Amniotic stem cell (primary cell): ENCODE data around the gene PGS1.
A peak's percentile ranks its signal among the peaks of the same experiment; 100 is the strongest.
"Not testable (repeated sequence)": the region's sequence is repeated elsewhere in the genome, so short reads cannot be mapped to it uniquely, and the experiment has no call there.

Experiments used
- DNase-seq: peaks from one replicate; lab custom pipeline; 2025; lab: John Stamatoyannopoulos, UW

Gene PGS1, protein sequence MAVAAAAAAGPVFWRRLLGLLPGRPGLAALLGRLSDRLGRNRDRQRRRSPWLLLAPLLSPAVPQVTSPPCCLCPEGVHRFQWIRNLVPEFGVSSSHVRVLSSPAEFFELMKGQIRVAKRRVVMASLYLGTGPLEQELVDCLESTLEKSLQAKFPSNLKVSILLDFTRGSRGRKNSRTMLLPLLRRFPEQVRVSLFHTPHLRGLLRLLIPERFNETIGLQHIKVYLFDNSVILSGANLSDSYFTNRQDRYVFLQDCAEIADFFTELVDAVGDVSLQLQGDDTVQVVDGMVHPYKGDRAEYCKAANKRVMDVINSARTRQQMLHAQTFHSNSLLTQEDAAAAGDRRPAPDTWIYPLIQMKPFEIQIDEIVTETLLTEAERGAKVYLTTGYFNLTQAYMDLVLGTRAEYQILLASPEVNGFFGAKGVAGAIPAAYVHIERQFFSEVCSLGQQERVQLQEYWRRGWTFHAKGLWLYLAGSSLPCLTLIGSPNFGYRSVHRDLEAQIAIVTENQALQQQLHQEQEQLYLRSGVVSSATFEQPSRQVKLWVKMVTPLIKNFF

DNA sequence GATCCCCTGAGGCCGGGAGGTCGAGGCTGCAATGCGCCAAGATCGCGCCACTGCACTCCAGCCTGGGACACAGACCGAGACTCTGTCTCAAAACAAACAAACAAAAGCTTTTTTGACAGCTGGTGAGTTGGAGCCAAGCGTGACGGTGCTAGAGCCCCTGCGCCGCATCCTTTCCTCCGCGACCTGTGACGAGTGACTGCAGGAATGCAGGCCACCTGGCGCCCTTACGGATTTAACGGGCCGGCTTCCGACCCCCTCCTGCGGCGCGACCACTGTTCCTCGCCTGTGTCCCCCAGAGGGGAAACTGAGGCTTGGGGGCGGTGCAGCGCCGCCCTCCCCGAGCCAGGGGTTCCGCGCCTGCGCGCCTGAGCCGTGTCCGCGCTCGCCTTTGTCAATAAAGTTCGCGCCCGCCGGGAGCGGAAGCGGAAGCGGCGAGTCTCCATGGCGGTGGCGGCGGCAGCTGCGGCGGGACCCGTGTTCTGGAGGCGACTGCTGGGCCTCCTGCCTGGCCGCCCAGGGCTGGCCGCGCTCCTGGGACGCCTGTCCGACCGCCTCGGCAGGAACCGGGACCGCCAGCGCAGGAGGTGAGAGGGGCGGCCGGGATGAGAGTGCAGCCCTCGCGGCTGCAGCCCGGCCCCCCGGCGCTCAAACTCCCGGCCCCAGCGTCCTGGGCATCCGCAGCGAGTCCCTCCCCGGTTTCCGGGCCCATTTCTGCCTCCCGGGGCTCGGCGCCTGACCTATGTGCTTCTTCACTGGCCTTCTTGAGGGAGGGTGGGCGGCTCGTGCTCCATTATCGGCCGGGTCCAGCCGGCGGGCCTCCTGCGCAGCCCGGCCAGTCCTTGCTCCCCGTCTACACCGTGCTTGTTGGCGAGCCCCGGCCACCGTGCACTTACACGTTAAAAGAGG is at the start of gene PGS1:
Gene PGS1 (plus strand): TSS at position 425 of the 906 bp plus-strand sequence. CDS start 17 bp downstream, at position 442.
- peak; percentile 53 for DNase-seq

DNA sequence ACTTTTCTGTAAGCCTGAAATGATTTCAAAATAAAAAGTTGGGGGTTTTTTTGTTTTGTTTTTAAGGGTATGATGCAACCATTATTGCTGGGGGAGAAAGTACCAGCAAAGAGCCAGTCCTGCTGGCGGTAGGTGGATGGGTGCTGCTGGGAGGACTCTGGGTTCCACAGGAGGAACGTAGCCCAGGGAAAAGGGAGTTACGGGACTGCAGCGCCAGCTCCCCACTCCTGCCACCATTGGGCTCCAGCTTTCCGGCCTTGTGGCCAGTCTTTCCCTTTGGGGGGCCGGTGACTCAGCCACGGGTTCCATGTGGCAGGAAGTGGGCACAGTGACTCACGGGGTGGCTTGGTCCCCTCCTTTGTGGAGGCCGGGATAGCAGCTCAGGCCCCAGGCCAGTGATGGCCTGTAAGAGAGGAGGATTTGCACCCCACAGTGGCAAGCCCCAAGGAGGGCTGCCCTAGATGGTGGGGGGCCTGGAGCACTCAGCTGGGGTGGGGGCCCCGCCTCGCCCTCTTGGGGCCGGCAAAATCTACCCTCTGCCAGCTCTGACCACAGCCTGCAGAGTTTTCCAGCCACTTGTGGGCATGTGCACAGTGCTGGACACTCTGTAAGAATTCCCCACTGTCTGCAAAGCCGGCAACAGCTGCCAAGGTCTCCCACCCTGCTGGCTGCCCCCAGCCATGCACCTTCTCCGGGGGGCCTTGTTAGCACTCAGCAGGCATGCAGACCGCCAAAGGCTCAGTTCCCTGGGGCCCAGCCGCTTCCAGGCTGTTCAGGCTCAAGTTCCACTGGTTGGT is 49.0 kb upstream of the PGS1 start:
- DNase-seq: no peak

DNA sequence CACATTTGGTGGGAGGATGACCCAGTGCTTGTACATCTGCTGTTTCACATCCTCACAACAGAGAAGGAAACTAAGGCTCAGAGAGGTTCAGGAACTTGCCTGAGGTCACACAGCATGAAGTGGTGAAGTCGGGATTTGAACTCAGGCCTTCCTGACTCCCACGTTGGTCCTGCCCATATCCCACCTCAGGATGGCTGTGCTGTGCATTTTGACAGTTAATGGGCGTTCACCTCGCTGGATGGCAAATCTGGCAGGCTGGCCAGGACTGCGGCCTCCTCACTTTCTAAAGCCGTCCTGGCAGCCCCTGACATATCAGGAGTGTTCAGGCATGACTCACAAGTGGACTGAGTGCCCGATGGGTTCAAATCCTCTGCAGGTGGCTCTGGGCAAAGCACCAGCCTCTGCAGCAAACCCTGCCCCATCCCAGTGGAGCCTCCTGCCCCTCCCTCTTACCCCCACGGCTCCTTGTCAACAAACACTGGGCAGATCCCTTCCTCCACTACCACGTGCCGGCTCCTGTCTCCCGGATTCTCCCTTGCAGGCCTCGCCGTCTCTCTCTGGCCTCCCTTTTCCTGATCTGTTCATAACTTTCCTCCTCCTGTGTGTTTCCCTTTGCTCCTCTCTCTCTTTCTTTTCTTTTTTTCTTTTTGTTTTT is 47.8 kb upstream of the PGS1 start:
- DNase-seq: no peak

DNA sequence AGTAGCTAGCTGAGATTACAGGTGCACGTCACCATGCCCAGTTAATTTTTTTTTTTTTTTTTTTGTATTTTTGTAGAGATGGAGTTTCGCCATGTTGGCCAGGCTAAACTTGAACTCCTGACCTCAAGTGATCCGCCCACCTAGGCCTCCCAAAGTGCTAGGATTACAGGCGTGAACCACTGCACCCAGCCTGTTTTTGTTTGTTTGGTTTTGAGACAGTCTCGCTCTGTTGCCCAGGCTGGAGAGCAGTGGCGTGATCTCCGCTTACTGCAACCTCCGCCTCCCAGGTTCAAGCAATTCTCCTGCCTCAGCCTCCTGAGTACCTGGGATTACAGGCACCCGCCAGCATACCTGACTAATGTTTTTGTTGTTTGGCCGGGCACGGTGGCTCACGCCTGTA is 47.1 kb upstream of the PGS1 start:
- not testable (repeated sequence) for DNase-seq

DNA sequence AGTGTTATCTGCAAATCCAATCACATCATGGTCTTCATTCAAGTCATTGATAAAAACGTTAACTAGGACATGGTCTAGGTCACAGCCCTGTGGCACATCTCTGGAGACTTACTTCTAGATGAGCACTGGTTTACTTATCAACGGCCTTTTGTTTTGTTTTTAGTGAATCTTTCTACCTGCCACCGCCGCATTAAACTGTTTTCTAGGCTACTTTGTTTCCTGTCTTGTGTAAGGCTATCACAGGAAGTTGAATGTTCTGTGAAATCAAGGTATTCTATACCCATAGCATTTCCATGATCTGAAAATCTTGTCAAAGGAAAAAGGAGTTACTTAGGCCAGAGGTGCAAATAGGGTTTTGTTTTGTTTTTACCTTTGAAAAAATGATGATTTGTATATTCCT is 45.5 kb upstream of the PGS1 start:
- DNase-seq: no peak

DNA sequence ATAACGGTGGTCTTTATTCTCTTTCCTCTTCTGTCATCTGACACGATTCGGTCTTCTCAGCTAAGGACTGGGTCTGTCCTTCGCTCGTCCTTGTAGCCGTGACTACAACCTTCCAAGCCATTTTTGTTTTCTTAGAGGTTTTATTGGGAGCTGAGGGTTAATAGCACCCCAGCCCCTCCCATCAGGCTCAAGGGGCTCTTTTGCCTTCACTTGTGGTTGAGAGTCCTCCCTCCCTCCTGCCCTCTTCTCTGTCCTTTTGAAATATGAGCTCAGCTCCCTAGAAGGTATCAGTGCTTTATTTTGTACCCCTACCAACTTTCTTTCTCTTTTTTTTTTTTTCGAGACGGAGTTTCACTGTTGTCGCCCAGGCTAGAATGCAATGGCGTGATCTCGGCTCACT is 43.2 kb upstream of the PGS1 start:
- DNase-seq: no peak

DNA sequence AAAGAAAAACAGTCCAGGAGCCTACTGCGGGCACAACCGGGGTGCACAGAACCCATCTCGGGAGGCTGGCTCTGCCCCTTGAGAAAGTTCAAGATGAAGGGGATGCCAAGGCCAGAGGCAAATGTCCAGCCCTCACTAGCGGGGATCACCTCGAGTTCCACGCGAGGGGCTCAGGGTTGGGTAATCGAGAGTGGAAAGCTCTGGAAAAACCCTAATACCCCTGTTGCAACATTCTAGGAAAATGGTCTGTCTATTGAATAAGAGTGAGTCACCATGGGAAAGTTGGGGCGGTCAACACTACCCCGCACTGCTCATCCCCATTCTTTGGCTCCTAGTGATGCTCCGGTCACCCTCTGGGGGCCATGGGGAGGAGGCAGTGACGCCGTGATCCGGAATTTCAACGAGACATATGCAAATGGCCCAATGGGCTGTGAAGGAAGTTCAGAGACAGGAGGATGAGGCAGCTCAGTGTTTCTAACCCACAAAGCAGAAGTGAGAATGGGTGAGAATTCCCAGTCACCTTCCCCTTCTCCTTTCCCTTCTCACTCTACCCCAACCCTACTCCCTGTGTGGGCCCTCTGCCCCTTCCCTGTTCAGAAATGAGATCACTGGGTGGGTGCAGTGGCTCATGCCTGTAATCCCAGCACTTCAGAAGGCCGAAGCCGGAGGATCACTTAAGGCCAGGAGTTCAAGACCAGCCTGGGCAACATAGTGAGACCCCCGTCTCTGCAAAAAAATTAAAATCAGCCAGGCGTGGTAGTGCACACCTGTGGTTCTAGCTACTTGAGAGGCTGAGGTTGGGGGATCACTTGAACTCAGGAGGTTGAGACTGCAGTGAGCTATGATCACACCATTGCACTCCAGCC is 41.0 kb upstream of the PGS1 start:
- DNase-seq: no peak

DNA sequence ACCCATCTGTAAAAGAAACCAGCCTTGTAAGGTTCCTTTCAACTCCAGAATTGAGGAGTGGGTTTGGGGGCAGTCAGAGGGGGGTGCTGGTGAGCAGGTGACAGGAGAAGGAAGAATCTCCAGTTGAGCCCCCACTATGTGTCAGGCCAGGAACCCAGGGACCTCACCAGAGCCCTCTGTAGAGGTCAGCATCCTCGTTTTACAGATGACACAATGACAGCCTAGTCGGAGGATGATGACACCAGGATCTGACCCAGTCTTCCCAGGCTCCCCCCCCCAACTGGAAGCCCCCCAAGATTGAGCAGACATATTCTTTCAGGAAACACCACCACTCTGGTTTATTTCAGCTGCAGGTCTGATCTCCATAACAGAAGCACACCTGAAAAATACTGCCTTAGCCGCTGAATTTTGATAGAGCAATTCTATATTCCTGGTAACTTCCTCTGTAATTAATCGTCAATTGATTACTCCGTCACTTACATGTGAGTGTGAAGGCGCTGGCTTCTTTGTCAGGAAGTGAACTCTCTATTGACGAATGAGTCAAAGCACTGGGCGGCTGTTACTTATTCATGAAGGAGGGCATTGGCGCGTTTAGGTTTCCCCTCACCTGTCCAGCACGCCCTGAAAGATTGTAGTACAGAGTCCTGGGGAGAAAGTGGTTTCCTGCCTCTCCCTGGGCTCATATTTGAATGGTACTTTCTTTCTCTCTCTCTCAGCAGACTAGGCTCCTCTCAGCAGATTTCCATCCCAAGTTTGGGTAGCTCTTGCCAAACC is 39.8 kb upstream of the PGS1 start:
- no peak for DNase-seq

DNA sequence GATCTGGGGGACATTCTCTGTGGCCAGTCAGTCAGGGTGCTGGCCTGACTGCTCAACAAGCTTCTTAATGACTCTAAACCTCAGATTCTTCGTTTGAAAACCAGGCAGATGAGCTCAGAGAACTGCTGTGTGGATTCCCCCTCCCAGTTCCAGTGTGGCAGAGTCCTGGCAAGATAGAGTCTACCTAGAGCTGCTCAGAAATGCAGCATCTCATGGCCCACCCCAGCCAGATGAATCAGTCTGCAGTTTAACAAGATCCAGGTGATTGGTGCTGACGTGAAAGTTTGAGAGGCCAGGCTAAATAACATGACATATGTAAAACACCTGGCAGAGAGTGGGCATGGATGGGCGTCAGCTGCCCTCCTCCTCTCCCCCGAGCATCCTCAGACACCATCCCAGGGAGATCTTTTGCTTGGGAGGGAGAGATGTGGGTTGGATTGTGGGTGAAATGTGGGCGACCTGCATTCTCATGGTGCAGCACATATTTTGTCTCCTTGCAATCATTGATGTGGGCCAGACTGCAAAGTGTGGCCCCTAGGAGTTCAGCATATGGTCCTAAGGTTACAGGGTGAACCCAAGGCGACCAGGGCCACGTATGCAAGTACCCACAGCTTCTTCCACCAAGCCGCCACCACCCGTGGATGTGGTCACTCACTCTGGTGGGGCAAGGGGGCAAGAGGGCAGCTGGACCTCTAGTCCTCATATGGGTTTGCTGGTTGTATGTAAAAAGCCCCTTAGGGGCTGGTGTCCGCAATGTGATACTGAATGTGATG is 38.1 kb upstream of the PGS1 start:
- DNase-seq: no peak

DNA sequence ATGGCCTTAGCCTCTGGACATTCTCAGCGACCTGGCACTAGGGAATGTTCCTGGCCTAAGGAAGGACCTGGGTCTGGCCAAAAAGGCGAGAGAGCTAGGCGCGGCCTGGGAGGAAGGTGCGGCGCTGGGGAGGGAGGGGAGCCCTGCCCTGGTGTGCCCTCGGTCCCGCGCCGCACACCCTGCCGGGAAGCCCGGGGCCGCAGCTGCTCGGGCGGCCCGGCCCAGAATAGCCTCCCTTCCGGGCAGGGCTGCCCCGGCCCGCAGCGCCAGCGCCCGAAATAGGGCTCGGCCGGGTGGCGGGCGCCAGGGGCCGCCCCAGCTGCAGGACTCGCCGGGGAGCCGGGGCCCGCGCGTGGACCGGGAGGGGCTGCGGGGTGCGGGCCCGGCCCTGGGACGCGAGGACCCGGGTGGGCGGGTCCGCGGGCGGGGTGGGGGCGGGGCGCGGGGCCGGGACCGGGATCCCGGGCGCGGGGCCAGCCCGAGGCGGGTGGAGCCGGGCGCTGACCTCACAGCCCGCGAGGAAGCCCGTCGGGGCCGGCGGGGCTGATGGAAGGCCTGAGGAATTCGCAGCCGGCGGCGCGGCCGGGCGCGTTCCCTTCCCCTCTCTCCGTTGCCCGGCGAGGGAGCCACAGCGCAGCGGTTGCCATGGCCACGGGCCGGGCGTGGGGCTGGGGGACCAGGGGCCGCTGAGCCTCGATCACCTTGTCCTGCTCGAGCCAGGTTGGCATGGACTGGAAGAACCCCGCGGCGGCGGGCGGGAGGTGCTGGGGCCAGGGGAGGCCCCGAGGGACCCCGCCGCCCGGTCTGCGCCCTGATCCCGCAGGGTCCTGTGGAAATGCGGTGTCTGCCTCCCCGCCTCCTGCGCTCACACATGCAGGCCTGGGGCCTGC is 36.6 kb upstream of the PGS1 start:
- peak; percentile 36 for DNase-seq

DNA sequence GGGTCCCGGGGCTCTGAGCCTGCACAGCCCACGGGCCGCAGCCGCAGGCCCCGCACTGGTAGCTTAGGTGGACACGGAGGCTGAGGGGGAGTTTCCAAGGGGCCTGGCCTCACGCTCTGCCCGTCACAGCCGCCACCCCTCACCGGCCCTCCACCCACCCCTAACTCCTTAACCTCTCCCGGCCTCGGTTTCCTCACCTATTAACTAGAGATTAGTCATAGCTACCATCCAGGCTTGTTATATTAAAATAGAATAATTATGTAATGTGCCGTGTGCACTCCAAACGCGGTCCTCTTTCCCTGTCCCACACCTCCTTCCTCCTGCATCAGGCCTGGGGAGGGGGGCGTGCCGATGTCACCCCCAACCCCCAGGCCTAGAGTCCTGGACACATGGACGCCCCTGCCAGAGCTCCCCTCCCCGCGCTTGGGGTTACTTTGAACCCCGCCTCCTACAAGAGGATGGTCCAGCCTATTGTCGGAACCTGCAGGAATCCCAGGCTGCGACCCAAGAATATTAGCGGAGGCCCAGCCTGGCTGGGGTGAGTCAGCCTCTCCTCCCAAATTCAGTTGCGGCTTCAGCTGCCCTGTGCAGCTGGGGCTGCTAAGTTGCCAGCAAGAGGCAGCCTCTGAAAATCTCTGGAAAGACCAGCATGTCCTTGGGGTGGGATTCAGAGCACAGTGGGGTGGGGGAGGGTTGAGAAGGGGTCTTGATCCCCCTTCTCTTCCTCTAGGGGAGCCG is 35.8 kb upstream of the PGS1 start:
- peak; percentile 58 for DNase-seq

DNA sequence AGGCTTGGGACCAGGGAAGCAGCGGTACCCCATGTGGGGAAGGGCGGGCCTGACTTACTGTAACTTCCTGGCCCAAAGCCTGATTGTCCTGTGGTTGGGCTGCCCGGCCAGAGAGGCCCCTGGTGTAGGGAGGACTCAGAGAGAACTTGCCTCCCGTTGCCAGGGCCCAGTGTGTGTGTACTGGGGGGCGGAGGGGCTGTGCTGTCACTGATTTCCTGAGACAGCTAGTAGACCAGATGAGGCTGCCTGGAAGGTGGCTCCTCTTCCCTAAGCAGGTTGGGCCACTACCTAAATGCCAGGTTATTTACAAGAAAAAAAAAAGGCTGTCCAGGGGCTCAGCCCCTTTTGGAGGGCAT is 35.3 kb upstream of the PGS1 start:
- peak; percentile 59 for DNase-seq

DNA sequence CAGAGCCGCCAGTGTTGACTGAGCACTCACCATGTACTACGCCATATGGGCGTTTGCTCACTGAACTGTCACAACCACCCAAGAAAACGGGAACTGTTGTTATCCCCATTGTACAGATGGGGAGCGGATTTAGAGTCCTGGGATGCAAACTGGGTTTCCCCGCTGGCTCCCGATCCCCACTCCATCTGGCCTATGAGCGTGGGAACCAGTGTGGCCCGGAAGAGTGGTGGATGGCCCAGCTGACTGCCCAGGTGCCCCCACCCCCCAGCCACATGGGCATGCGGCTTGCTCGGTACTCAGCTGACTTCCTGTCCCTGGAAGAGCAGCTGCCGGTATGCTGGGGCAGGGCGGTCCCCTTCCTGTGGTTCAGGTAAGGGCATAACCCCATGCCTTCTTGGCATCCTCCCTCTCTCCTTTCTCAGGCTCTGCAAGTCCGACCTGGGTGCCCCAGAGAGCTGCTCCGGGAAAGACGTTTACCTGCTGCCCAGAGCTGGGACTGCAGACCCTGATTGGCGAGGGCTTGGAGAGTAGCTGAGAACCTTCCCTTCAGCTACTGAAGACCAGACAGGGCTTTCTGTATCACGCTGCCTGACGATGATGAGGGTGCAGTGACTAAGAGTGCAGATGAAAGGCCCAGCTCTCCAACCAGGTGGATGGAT is 34.8 kb upstream of the PGS1 start:
- DNase-seq: no peak

DNA sequence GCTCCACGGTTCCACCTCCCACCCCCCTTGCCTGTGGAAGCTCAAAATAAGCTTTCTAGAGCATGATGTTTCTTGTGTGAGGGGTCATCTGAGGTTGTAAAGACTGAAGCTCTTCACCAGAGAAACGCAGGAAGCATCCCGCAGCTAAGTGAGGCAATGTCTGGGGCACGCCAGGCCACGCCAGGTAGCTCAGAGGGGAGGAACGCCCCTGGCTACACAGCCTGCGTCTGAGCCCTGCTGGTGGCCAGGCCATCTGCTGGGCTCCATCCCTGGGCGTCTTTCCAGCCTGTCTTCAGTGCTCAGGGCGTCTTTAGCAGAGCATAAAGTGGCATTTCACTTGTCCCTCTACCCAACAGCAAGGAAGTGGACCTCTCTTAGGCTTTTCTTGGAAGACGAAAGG is 33.8 kb upstream of the PGS1 start:
- DNase-seq: no peak

DNA sequence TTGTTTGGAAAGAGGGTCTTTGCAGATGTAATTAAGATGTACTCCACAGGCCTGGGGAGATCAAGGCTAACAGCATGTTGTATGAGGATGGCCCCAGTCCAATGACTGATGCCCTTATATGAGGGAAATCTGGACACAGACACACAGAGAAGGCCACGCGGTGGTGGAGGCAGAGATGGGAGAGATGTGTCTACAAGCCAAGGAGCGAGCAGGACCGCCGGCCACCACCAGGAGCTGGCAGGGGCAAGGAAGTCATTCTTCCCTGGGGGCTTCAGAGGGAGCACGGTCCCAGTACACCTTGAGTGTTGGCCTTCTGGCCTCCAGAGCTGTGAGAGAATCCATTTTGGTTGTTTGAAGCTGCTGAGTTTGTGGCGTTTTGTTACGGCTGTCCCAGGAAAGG is 33.3 kb upstream of the PGS1 start:
- DNase-seq: no peak

DNA sequence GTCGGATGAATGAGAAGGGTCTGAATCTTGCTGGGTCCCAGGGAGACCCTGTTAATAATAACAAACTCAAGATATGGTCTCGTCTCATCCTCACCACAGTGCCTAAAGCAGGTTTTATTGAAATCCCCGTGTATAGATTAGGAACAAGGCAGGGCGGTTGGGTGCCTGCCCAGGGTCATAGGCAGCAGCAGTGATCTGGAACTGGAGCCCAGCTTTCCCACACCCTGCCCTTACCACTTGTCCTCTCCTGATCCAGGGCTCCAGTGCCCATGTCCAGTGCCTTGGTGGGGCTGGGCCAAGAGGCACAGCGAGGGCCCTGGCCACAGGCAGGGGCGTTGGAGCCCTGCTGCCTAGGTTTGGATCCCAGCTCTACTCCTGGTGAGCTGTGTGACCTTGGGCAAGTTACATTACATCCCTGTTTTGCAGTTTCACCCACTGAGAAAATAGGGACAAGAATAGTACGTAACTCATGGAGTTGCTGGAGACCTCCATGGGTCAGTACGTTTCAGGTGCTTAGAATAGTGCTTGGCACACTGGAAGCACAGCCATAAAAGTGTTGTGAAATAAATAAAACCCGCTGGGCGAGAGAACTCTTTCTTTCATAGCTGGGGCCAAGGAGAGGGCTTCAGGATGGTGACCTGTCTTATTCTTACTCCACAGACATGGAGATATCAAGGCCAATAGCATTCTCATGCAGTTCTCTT is 32.5 kb upstream of the PGS1 start:
- DNase-seq: no peak
